SJCRH30 (cell line): Measurements from ENCODE around the gene OR8D1. TPM values are rescaled to one million over a fixed set of nuclear protein-coding genes. Genes with fewer than 3 reads are reported as not detected.

Source experiments
- DNase-seq, 2 experiments: peaks; one replicate each; pipeline ENCODE4 v3.0.0-alpha.2; 2015 to 2020
- H3K27ac ChIP-seq: fragments of 250-450 bp; sonication (Bioruptor Pico); 2 replicates; pipeline ENCODE4 v1.5.1; 2020; ENCODE audit warnings: mild to moderate bottlenecking, moderate library complexity
- H3K27me3 ChIP-seq: fragments of 250-450 bp; sonication (Bioruptor Pico); 2 replicates; pipeline ENCODE4 v1.5.1; 2020; ENCODE audit warnings: mild to moderate bottlenecking, moderate library complexity
- H3K36me3 ChIP-seq: fragments of 250-450 bp; sonication (Bioruptor Pico); 2 replicates; pipeline ENCODE4 v1.5.1; 2020; ENCODE audit warnings: mild to moderate bottlenecking, moderate library complexity
- H3K4me1 ChIP-seq: fragments of 250-450 bp; sonication (Bioruptor Pico); 2 replicates; pipeline ENCODE4 v1.5.1; 2020; ENCODE audit warnings: mild to moderate bottlenecking, moderate library complexity
- H3K4me3 ChIP-seq: fragments of 250-450 bp; sonication (Bioruptor Pico); 2 replicates; pipeline ENCODE4 v1.5.1; 2020; ENCODE audit warnings: mild to moderate bottlenecking, moderate library complexity
- H3K9me3 ChIP-seq: fragments of 250-450 bp; sonication (Bioruptor Pico); replicated peaks from 2 replicates; pipeline ENCODE4 v1.5.1; 2020; ENCODE audit warnings: mild to moderate bottlenecking, moderate library complexity
- total RNA-seq: library from RNA; depleted of rRNA; stranded (reverse); fragments of >200 nt; shearing (Covaris generic); gene quantifications from 2 replicates; pipeline ENCODE4 v1.2.3, GENCODE V29; 2014; rRNA removed

Gene OR8D1
- total RNA-seq: not detected in 2 replicates

- no peaks in the 10 kb centered on the region for H3K4me1 ChIP-seq
- no peak within 1 kb of the TSS for H3K27ac ChIP-seq
- H3K27me3 ChIP-seq: no peaks in the 10 kb centered on the region
- no peak within 1 kb of the TSS for H3K4me3 ChIP-seq
- no peaks in the 10 kb centered on the region for H3K9me3 ChIP-seq
- no peaks in the 10 kb centered on the region for H3K36me3 ChIP-seq
- DNase-seq: no peak
Observed at GRCh38 chr11:124313849-124314248, at the start of gene OR8D1. Gene OR8D1 (minus strand): TSS chr11:124313949. CDS start chr11:124310766, 3,183 bp downstream.

GRCh38 chr11:124359566-124359965 is 45.8 kb upstream of the OR8D1 start:
- Histone ChIP-seq H3K4me3 (no peak overlapping the region), H3K27me3 (no peaks in the 10 kb centered on the region), H3K36me3 (no peaks in the 10 kb centered on the region), H3K27ac (no peak overlapping the region), H3K4me1 (no peaks in the 10 kb centered on the region), H3K9me3 (no peaks in the 10 kb centered on the region)
- no peak for DNase-seq

- no peak overlapping the region for H3K4me3 ChIP-seq
- H3K9me3 ChIP-seq: no peaks in the 10 kb centered on the region
- no peaks in the 10 kb centered on the region for H3K27me3 ChIP-seq
- H3K4me1 ChIP-seq: no peaks in the 10 kb centered on the region
- no peak for DNase-seq
- no peak overlapping the region for H3K27ac ChIP-seq
- no peaks in the 10 kb centered on the region for H3K36me3 ChIP-seq
Observed at GRCh38 chr11:124346311-124346955, 32.7 kb upstream of the OR8D1 start.

GRCh38 chr11:124344346-124344745 is 30.6 kb upstream of the OR8D1 start:
- no peaks in the 10 kb centered on the region for H3K4me1 ChIP-seq
- no peaks in the 10 kb centered on the region for H3K9me3 ChIP-seq
- no peak overlapping the region for H3K27ac ChIP-seq
- no peak for DNase-seq
- H3K27me3 ChIP-seq: no peaks in the 10 kb centered on the region
- no peak overlapping the region for H3K4me3 ChIP-seq
- H3K36me3 ChIP-seq: no peaks in the 10 kb centered on the region

GRCh38 chr11:124340142-124340447 is 26.3 kb upstream of the OR8D1 start:
- Histone ChIP-seq H3K36me3 (no peaks in the 10 kb centered on the region), H3K9me3 (no peaks in the 10 kb centered on the region), H3K4me1 (no peaks in the 10 kb centered on the region), H3K4me3 (no peak overlapping the region), H3K27ac (no peak overlapping the region), H3K27me3 (no peaks in the 10 kb centered on the region)
- no peak for DNase-seq

- H3K9me3 ChIP-seq: no peaks in the 10 kb centered on the region
- DNase-seq: no peak
- no peaks in the 10 kb centered on the region for H3K36me3 ChIP-seq
- no peak overlapping the region for H3K27ac ChIP-seq
- no peaks in the 10 kb centered on the region for H3K4me1 ChIP-seq
- no peaks in the 10 kb centered on the region for H3K27me3 ChIP-seq
- H3K4me3 ChIP-seq: no peak overlapping the region
Observed at GRCh38 chr11:124339396-124340141, 25.8 kb upstream of the OR8D1 start.

GRCh38 chr11:124331873-124332272 is 18.1 kb upstream of the OR8D1 start:
- no peak for DNase-seq
- Histone ChIP-seq H3K27ac (no peak overlapping the region), H3K36me3 (no peaks in the 10 kb centered on the region), H3K4me3 (no peak overlapping the region), H3K4me1 (no peaks in the 10 kb centered on the region), H3K9me3 (no peaks in the 10 kb centered on the region), H3K27me3 (no peaks in the 10 kb centered on the region)

GRCh38 chr11:124329787-124330478 is 16.2 kb upstream of the OR8D1 start:
- no peak for DNase-seq
- H3K36me3 ChIP-seq: no peaks in the 10 kb centered on the region
- H3K27me3 ChIP-seq: no peaks in the 10 kb centered on the region
- H3K9me3 ChIP-seq: no peaks in the 10 kb centered on the region
- H3K4me1 ChIP-seq: no peaks in the 10 kb centered on the region
- no peak overlapping the region for H3K27ac ChIP-seq
- H3K4me3 ChIP-seq: no peak overlapping the region

GRCh38 chr11:124327775-124328174 is 14.0 kb upstream of the OR8D1 start:
- H3K9me3 ChIP-seq: no peaks in the 10 kb centered on the region
- no peak for DNase-seq

GRCh38 chr11:124322356-124322755 is 8.6 kb upstream of the OR8D1 start:
- no peak for DNase-seq
- H3K36me3 ChIP-seq: no peaks in the 10 kb centered on the region
- no peak overlapping the region for H3K27ac ChIP-seq
- no peak overlapping the region for H3K4me3 ChIP-seq
- no peaks in the 10 kb centered on the region for H3K27me3 ChIP-seq
- no peaks in the 10 kb centered on the region for H3K9me3 ChIP-seq
- no peaks in the 10 kb centered on the region for H3K4me1 ChIP-seq

More at GRCh38 chr11:124327775-124328174, 14.0 kb upstream of the OR8D1 start:
- H3K36me3 ChIP-seq: no peaks in the 10 kb centered on the region
- no peaks in the 10 kb centered on the region for H3K4me1 ChIP-seq
- no peaks in the 10 kb centered on the region for H3K27me3 ChIP-seq
- H3K4me3 ChIP-seq: no peak overlapping the region
- H3K27ac ChIP-seq: no peak overlapping the region

- Histone ChIP-seq H3K4me1 (no peaks in the 10 kb centered on the region), H3K36me3 (no peaks in the 10 kb centered on the region), H3K4me3 (no peak within 1 kb of the TSS), H3K9me3 (no peaks in the 10 kb centered on the region), H3K27me3 (no peaks in the 10 kb centered on the region), H3K27ac (no peak within 1 kb of the TSS)
- no peak for DNase-seq
Observed at GRCh38 chr11:124320097-124320496, 6.3 kb upstream of the OR8D1 start, which contains the start of gene OR8D2. Gene OR8D2 (minus strand): TSS chr11:124320197. CDS start chr11:124320197, 0 bp downstream.

GRCh38 chr11:124315052-124315451 is 1.3 kb upstream of the OR8D1 start:
- no peaks in the 10 kb centered on the region for H3K9me3 ChIP-seq
- no peak overlapping the region for H3K4me3 ChIP-seq
- H3K27ac ChIP-seq: no peak overlapping the region
- H3K4me1 ChIP-seq: no peaks in the 10 kb centered on the region
- no peaks in the 10 kb centered on the region for H3K36me3 ChIP-seq
- H3K27me3 ChIP-seq: no peaks in the 10 kb centered on the region
- DNase-seq: no peak

GRCh38 chr11:124313131-124313530 is 618 bp downstream of the OR8D1 start:
- Histone ChIP-seq H3K27me3 (no peaks in the 10 kb centered on the region), H3K36me3 (no peaks in the 10 kb centered on the region), H3K4me3 (no peak overlapping the region), H3K27ac (no peak overlapping the region), H3K9me3 (no peaks in the 10 kb centered on the region), H3K4me1 (no peaks in the 10 kb centered on the region)
- no peak for DNase-seq

- H3K4me3 ChIP-seq: no peak overlapping the region
- no peaks in the 10 kb centered on the region for H3K27me3 ChIP-seq
- DNase-seq: no peak
- H3K36me3 ChIP-seq: no peaks in the 10 kb centered on the region
- H3K4me1 ChIP-seq: no peaks in the 10 kb centered on the region
- no peaks in the 10 kb centered on the region for H3K9me3 ChIP-seq
- no peak overlapping the region for H3K27ac ChIP-seq
Observed at GRCh38 chr11:124311670-124312069, 2.1 kb downstream of the OR8D1 start.

GRCh38 chr11:124311269-124311668 is 2.5 kb downstream of the OR8D1 start:
- Histone ChIP-seq H3K27me3 (no peaks in the 10 kb centered on the region), H3K9me3 (no peaks in the 10 kb centered on the region), H3K4me3 (no peak overlapping the region), H3K36me3 (no peaks in the 10 kb centered on the region), H3K4me1 (no peaks in the 10 kb centered on the region), H3K27ac (no peak overlapping the region)
- no peak for DNase-seq
